GM21528 (cell line): ENCODE results near the gene SYCP2.

ENCODE experiments used
- ATAC-seq: cut with Tn5 transposase; IDR thresholded peaks from one replicate; pipeline ENCODE4 v1.9.1; 2021; ENCODE audit warnings: mild to moderate bottlenecking, moderate library complexity; ENCODE audit not compliant: unreplicated experiment, low FRiP score

SYCP2 gene

DNA sequence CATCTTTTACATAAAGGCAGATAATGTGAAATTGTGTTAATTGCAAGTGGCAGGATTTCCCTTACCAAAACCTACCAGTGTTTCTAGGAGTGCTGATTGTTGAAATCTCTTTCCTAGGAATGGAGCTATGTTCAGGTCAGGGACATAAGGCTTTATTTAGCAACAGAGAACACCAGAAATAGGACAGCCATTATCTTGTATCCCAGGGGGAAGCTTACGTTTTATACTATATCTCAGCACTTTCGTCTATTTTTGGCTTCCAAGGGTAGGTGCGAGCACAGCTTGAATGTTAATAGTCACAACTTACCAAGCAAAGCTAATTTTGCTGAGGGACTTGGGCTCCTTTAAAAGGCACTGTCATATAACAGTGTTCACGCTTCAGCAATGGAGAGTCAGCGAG lies 94.0 kb downstream of the SYCP2 start:
- ATAC-seq, result no peak

DNA sequence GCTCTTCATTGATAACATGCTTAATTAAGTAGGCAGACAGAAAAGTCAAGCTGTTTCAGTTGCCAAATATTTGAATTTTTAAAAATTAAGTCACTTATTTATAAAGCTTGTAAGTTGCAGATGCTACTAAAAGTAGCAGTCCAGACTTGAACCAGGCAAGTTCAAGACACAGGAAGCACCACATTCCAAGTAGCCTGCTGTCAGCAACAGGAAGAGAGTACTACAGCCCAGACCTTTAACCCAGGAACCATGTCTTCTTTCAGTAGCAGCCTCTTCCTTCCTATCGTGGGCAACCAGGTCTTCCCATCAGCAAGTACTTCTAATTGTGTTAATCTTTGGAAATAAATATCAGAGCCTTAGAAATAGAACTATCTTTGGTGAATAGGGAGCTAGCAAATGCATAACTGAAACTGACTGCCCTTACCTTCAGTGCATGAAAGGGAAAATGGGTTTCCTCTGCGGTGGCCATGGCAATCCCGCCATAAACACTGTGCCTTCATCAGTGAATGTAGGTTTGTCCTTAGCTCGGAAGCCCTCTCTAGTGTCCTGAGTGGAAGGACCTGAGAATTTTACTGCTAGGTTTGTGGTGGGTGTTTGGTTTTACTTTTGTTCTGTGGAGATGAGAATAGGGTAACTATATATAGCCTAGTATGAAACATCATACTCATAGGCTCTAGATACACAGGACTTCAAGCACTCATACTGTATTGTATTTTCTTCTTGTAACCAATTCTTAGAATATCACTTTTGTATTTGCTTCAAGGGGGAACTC lies 95.6 kb downstream of the SYCP2 start:
- no peak for ATAC-seq

DNA sequence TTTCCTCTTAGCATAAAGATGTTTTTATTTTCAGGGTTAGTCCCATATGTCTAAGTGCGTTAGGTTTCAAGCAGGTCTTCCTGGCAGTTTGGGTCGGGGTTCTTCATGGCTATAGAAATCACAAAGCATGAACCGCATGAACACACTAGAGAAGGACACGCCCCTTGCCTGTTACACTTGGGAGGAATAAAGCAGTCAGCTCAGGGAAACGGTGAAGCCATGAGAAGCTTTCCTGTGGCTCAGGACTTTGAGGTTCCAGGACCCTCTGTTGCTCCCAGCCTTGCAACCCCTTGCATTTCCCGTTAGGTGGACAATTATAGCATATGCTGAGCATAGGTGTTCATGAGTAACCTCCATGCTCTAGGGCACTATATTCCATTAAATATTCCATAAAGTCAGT lies 96.7 kb downstream of the SYCP2 start:
- ATAC-seq, result no peak

DNA sequence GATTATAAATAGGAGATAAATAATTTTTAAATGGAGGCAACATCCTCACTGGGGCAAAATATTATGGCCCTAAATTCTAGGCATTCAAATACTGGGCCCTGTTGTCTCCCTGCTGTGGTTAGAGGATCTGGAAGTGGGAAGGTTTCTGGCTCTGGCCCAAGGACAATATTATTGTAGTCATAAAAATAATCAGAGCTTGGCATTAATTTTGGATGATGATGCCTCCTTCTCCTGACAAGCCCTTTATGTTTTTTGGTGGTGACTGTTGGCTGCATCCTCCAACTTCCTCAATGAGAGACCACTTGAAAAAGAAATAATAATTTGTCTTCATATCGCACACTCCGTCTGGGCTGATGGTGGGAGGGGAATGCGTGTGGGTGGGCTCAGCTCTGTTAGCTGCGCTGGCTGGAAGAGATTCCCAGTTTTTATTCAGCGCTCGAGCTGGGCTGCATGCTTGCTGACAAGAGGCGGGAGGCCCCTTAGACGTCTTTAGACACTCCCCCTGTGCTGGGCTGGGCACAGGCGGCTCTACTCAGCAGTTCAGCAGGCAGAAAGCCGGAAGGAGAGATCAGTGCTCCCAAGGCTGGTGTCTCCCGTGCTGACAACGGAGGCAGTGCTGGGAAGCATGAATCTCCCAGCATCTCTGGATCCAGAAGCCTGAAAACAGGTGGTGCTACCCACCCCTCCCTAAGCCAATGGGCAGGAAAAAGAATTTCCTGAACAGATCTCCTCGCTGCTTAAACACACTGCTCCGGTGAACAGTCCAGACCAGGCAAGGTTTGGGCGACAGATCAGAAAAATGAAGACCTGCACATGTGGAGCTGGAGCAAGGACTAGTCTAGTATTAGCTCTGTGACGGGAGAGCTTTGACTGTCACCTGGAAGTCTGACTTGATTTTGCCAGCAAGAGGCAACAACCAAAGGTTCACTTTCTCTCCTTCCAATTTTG lies 97.7 kb downstream of the SYCP2 start:
- no peak for ATAC-seq

DNA sequence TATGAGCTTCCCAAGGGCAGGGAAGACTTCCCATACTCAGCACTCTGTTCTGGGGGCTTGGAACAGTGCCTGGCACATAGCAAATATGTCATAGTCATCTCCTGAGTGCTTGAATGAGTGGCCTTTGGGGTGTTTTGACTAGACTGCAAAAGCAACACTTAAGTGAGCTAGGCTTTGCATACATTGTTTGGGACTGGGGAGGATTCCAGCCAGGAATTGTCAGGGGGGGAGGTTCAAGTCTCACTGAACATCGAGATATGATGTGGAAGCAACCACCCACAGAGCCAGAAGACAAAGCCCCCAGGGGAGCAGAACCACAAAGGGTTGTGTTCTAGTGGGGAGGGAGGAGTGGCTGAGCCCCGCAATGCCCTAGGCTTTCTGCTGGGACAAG lies 98.4 kb downstream of the SYCP2 start:
- ATAC-seq, result no peak

DNA sequence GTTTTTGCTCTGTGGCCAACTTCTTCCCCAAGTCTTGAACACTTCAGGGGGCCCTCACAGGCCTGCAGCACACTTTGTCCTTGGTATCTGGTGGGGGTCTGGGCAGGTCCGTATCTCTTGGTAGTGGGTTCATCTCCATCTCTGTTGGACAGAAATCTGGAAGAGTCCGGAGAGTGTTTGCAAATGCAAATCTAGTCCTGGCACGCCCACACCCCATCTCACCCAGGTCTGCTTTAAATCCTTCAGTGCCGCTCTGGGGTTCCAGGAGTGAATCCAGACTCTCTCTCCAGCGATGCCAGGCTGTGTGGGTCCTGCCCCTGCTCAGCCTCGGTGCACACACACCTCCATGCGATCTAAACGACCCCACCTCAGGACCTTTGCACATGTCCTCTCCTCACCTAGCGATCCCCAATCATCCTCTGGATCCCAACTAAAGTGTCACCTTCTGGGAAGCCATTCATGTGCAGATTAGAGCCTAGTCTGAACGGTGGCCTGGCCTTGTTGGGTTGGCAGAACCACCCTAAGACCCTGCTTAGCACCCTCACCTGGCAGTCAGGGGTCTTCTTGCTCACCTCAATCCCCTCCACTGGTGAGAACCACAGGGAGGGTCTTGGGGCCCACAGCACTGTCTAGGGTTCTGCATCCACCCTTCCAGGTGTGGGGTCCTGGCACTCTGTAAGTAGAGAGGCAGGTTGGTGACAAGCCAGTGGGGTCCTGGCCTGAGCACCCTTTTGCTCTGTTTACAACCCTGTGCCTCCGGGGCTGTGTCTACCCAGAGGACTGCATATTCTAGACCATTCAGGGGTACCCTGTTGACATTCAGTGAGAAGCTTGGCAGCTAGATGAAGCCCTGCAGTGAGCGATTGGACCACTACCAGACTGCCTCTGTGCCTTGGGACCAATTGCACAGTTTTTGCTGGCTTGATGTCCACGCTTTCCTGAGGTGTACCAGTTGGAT lies 100.8 kb downstream of the SYCP2 start:
- no peak for ATAC-seq

DNA sequence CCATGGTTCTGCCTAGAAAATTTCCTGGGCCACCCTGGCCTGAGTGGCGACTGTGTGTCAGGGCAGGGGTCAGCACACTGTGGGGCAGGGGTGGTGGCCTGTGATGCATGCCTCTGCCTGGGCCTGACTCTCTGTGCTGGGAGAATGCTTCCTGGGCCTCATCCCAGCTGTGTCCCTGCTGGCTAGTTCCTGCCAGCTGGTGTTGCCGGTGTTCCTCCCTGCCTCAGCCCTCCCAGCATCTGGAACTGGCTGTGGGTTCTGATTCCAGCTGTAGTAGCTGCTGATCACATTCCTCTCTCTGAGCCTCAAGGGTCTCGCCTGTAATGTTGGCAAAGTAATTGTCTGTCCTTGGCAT lies 101.5 kb downstream of the SYCP2 start:
- no peak for ATAC-seq

DNA sequence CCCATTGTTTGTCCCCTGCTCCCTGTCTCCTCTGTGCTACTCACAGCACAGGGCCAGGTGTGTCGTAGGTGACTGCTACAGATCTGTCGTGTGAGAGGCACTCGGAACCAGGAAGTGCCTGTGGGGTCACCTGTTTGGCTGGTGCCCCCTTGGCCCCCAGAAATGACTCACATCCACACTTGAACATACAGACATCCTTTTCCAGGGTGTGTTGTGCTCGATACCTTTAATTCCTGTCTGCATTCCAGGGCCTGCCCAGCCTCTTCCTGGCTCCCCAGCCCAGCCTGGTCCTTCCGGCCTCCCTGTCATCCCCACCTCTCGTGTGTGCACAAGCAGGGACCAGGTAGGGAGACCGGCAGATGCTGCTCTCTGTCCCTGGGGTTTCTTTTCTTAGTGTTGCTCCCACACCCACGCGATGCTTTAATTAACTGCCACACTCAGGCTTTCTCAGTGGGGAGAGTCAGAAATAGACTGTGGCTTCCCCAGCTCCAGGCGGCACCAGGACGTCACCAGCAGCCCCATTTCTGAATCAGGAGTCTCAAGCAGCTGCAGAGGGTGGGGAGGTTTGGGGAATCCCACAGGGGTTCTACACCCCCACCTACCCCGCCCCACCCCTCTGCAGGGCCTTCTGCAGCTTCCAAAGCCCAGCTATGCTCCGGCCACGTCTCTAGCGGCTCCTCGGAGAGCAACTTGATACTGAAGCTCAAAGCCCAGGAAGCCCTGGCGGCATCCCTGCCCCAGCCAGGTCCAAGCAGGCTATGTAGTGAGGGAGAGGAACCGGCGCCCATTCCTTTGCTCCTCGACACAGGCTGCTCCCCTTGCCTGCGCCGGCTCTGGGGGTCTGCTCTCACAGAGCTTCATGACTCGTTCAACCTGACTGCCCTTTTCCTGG lies 102.2 kb downstream of the SYCP2 start:
- ATAC-seq, result no peak

DNA sequence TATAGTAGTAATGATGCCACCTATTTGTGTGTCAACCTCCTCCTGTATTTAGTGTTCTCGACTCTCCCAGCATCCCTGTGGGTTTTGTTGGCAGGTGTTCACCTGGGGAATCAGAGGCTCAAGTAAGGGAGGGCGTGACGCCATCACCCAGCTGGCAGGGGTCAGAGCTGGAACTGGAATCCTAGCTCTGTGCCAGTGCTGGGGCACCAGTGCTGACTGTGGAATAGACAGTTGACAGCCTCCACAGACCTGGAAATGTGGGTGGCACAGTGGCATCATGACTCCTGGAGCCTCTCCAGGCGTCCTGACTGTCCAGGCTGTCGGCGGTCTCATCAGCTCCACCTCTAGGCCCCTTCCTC lies 102.8 kb downstream of the SYCP2 start:
- ATAC-seq, result no peak

DNA sequence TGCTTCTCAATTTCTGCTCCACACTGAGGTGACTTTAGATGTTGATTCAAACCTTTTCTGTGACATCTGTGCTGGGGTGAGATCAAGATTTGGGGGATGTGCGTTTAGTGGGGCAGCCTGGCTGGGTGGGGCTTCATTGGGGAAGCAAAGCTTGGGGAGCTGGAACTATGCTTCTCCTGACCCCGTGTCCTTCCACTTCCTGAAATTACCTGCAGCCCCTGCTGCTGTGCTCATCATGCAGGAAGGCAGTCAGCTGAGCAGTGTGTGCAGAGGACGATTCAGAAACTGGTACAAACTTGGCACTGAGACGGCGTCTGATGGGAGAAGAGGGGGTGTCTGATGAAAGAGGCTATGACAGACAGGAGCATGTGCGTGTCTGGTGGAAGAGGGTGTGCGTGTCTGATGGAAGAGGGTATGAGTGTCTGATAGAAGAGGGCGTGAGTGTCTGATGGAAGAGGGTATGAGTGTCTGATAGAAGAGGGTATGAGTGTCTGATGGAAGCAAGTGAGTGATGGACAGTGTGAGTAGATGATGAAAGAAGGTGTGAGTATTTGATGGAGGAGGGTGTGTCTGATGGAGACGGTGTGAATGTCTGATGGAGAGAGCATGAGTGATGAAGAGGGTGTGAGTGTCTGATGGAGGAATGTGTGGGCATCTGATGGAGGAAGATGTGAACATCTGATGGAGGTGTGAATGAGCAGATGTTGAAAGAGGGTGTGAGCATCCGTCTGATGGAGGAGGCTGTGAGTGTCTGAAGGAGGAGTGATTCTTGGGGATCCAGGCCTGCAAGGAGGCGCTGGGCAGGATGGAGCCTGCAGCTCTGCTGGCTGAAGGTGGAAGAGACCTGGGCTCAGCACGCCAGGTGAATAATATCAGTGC lies 103.4 kb downstream of the SYCP2 start:
- ATAC-seq, result no peak

DNA sequence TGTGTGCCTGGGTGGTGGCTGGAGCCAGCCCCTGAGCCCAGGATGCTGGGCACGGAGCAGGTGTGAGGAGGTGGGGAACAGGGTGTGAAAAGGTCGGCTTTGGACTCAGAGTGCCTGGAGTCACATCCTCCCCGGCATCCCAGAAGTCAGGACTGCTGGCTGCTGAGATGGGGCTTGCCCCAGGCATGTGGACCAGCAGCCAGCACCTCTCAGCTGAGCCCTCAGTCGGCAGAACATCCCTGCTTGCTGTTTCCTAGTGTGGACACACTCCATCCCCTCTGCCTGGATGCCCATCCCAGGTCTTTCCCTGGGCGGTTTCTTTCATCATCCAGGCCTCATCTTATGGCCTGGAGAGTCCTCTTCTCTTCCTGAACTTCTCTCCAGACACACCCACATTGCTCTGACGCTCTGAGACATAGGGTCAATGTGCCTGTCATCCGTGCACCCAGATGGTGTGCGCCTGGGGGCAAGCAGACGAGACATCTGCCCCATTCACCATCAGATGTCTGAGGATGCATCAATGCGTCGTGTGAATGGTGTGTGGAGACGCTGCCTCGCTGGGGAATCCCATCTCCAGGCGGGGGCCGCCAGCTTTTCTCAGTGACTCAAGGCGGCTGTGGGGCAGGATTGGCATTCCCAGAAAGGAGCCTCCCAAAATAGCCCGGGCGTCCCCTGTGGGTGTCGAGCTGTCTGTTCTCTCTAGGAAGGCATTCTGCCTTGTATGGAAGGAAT lies 104.2 kb downstream of the SYCP2 start:
- no peak for ATAC-seq

DNA sequence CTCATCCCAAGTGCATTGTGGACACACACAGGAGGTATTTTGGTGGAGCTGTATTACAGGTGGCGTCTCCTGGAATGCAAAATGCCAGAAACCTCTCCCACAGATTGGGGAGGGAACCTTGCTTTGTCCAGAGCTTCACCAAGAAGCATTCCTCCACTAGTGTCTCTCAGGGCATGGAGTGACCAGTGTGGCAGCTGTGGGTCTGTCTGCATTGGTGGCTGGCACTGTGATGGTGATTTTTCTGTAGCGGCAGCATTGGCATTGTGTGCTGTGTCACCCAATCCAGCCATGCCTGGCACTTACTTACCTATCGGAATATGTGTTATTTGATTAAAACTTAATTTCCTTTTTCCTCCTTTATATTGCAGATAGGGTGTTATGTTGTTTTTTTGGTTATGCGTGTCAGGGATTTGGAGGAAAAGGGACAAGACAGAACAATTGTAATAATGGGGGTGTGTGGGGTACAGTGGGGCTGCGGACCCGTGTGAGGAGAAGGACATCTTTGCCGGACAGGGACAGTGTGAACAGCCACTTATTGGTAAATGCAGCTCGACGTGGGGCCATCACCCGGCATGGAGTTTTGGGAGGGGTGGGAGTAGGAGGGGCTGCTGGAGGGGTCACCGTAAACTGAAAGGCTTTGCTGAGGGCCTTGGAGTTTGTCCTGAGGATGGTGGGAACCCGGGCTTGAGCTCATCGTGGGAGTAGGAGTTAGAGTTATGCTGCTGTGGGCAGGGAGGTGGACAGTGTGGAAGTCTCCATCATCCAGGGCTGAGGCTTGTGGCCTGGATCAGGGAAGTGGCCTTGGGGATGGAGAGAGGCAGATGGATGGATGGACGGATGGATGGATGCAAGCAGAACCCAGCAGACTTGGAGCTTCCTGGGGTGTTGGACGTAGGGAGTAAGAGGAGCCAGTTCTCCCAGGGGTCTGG lies 105.0 kb downstream of the SYCP2 start:
- no peak for ATAC-seq

DNA sequence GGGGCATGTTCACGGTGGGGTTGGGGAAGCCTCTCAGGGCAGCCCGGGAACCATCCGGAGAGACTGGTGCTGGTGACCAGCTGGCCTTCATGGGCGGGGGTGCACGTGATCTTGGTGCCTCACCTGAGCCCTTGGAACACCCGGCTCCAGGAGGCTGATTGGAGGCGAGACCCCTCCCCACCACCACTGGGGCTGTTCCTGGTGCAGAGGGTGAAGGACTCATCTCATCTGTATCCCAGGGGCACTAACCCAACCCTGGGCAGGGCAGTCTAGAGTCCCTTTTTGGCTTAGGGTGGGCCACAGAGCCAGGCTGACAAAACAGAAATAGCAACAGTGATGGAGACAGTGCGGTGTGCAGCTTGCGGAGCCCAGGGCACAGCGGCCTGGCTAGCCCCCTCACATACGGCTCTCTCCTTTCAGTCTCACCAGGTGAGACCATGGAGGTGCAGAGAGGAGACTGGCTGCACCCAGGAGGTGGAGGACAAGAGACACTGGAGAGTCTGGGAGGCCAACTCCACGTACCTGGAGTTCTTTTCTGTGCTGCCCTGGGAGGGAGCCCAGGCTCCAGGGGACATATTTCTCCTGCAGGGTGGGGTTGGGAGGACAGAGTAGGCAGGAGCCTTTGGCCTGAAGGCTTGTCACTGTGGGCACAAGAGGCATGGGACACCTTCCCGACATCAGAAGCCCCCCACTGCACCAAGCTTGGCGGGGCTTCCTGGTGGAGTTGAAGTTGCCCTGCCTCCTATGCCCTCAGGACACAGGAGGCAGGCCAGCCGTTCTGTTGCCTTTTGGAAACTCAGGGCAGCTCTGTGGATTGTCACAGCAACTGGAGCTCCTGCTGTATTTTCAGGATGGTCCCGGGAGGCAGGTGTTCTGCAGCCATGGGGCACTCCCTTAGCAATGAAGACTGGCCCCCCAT lies 106.0 kb downstream of the SYCP2 start:
- ATAC-seq, result no peak

DNA sequence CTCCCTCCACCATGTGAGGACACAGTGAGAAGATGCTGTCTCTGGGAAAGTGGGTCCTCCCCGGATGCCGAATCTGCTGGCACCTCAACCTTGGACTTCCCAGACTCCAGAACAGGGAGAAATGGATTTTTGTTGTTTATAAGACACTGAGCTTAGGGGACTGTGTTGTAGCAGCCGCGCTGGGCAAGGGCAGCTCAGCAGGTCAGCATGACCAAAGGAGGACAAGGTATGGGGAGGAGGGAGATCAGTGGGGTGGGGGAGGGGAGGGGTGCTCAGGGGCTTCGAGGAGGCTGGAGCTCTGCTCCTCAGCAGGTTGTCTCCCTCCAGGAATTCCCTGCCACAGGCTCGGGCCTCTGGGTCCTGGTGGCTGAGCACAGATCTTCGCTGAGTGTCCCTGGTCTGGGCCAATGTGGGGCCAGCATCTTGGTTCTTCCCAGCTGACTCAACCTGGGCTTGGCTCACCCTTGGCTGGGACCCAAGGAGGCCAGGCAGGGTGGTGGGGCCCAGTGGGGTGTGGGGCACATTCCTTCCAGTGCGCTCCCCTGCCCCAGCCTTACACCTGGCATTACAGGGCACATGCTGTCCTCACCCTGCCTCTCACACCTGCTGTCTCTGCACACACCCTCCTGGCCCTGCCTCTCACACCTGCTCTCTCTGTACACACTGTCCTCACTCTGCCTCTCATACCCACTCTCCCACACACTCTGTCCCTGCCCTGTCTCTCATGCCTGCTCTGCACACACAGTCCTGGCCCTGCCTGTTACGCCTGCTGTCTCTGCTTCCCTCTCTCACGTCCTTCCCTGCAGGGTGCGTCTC lies 107.3 kb downstream of the SYCP2 start:
- ATAC-seq, result no peak

DNA sequence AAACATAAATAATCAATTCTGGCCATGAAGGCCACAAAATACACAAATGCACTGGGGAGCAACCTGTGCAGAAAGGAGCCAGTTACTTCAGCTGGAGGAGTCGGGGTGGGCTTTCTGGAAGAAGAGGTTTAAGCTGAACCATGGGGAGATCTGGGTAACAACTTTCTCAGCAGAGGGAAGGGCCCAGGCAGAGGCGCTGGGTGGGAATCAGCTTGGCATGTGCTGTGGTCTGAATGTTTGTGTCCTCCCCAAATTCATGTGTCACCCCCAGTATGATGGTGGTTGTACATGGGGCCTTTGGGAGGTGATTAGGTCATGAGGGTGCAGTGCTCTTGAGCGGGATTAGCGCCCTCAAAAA lies 107.9 kb downstream of the SYCP2 start:
- no peak for ATAC-seq
